Measurements from ENCODE around the gene GSTA5. TPM values are rescaled to one million over a fixed set of nuclear protein-coding genes. Genes with fewer than 3 reads are reported as not detected.
"Not testable (repeated sequence)": the region's sequence is repeated elsewhere in the genome, so short reads cannot be mapped to it uniquely, and the experiment has no call there.

Gene GSTA5
- total and polyA plus RNA-seq, 2 of the 8 experiments (the other 6 are each of a cell fraction or from before 2014, with no cell fraction given), result not detected

- no peak for TF ChIP-seq EP300 (IDR thresholded peaks at IDR 0.05; ENCODE audit: borderline replicate concordance in 1 of 2, low read depth in 2 of 2, low read length in 2 of 2)
- no peak for TF ChIP-seq EGR1 (IDR thresholded peaks at IDR 0.05; ENCODE audit: borderline replicate concordance, low read depth, low read length)
- no peak for TF ChIP-seq JUN (IDR thresholded peaks at IDR 0.05; ENCODE audit: low read depth, low read length)
- TF ChIP-seq CREB1 (IDR thresholded peaks at IDR 0.05), result no peak
- no peak for TF ChIP-seq ZNF274 (IDR thresholded peaks at IDR 0.05; ENCODE audit: borderline replicate concordance, extremely low read depth, low read length)
- TF ChIP-seq JUND (IDR thresholded peaks at IDR 0.05; ENCODE audit: low read length), result no peak
These were observed 39.3 kb downstream of the GSTA5 start (continued) for GRCh38 chr6:52801188-52801841.

DNA sequence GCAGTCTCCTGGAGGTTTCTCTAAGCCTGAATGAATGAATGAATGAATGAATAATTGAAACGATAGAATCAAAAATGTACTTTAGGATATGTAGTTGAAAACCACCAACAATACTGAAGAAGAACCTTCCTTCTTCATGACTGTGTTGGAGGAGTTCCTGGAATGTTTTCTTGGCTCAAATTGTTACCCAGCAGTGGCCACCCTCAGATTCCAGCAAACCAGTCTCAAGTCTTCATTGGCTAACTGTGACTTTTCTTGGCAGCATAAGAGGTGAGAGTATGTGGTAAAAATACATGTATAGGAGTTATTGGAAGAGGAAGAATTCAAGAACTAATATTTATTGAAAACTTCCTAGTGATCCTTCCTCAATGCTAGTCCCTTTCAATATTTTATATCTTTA, 41.3 kb downstream of the GSTA5 start:
- H4K8ac ChIP-seq (ENCODE audit: extremely low read depth, insufficient read depth, low read length); H4K5ac ChIP-seq (ENCODE audit: insufficient read length, low read depth, low read length); H4K20me1 ChIP-seq (replicated peaks in 1 of 2; ENCODE audit: control insufficient read depth in 1 of 2, insufficient read depth in 2 of 2, low read length in 2 of 2); H2BK20ac ChIP-seq (ENCODE audit: low read length); H3K9me3 ChIP-seq (ENCODE audit: insufficient read depth in 2 of 2, low read depth in 1 of 2, low read length in 1 of 2); H3K23ac ChIP-seq (ENCODE audit: insufficient read length); H2BK5ac ChIP-seq (ENCODE audit: low read depth, low read length); H3K56ac ChIP-seq (replicated peaks; ENCODE audit: insufficient read length, low read depth, low read length); H3K36me3 ChIP-seq (ENCODE audit: control insufficient read depth in 2 of 4, insufficient read depth in 4 of 4, low read length in 3 of 4); H3K4ac ChIP-seq (replicated peaks; ENCODE audit: insufficient read length, low read depth, low read length); CTCF ChIA-PET (ENCODE audit: partially characterized antibody); H3K79me1 ChIP-seq (ENCODE audit: low read depth, low read length); DNase-seq (ENCODE audit: low read depth in 1 of 2, low spot score in 2 of 2); H3K27ac ChIP-seq (ENCODE audit: low read depth, low read length); H3K79me2 ChIP-seq (ENCODE audit: control insufficient read depth in 1 of 2, insufficient read depth in 2 of 2, low read length in 2 of 2); H3K4me2 ChIP-seq (ENCODE audit: insufficient read depth in 1 of 2, low read depth in 2 of 2, low read length in 2 of 2); H3K9ac ChIP-seq (replicated peaks in 1 of 4; ENCODE audit: extremely low read depth in 1 of 4, low read depth in 3 of 4, low read length in 3 of 4); H3K4me3 ChIP-seq (ENCODE audit: extremely low read depth in 1 of 4, insufficient read depth in 2 of 4, low read depth in 3 of 4, low read length in 4 of 4); H2AFZ ChIP-seq (ENCODE audit: low read length); H3K23me2 ChIP-seq (ENCODE audit: low read depth, low read length); H2AK5ac ChIP-seq (ENCODE audit: low read depth, low read length); H2BK12ac ChIP-seq (ENCODE audit: low read depth, low read length); POLR2A ChIA-PET (ENCODE audit: partially characterized antibody); H3K18ac ChIP-seq (ENCODE audit: extremely low read depth, low read length); H2BK120ac ChIP-seq (replicated peaks; ENCODE audit: low read depth, low read length); H2BK15ac ChIP-seq (ENCODE audit: low read length); H4K91ac ChIP-seq (replicated peaks; ENCODE audit: insufficient read length, low read length); FAIRE-seq; H3K27me3 ChIP-seq (replicated peaks in 1 of 4; ENCODE audit: control insufficient read depth in 3 of 4, extremely low read depth in 1 of 4, insufficient read depth in 3 of 4, low read length in 3 of 4); H3K4me1 ChIP-seq (replicated peaks in 1 of 4; ENCODE audit: control insufficient read depth in 3 of 4, insufficient read depth in 4 of 4, low read length in 3 of 4); H3K14ac ChIP-seq (ENCODE audit: insufficient read length): not testable (repeated sequence)
- 89% methylated on average over 1 of the region's 1 CpG; no CpG with 5 or more reads in 1 of the 2 experiments for WGBS, 2 experiments (ENCODE audit: extremely low coverage in 1 of 2, insufficient coverage in 1 of 2, insufficient read length in 1 of 2, insufficient replicate concordance in 2 of 2, low coverage in 1 of 2, low lambda C conversion rate in 2 of 2, missing lambda C conversion rate in 1 of 2)
